Neuron (in vitro differentiated cells): ENCODE results near the gene HAUS3.

Experiments used
- H2AFZ ChIP-seq: one replicate; pipeline ENCODE4 v1.6.1; 2013; ENCODE audit warnings: low read depth, mild to moderate bottlenecking, inconsistent platforms, low read length, moderate library complexity
- H3K27me3 ChIP-seq: one replicate; pipeline ENCODE4 v1.6.1; 2013; ENCODE audit warnings: low read length; ENCODE audit not compliant: insufficient read depth
- H3K36me3 ChIP-seq: one replicate; pipeline ENCODE4 v1.6.1; 2013; ENCODE audit warnings: low read length; ENCODE audit not compliant: insufficient read depth
- H3K4me1 ChIP-seq: one replicate; pipeline ENCODE4 v1.6.1; 2013; ENCODE audit warnings: low read length; ENCODE audit not compliant: insufficient read depth
- H3K4me3 ChIP-seq: 2 replicates; pipeline ENCODE4 v1.5.1; 2013; ENCODE audit warnings: mild to moderate bottlenecking, low read length, moderate library complexity
- H3K9me3 ChIP-seq: one replicate; pipeline ENCODE4 v1.6.1; 2013; ENCODE audit warnings: low read length

The HAUS3 gene

DNA sequence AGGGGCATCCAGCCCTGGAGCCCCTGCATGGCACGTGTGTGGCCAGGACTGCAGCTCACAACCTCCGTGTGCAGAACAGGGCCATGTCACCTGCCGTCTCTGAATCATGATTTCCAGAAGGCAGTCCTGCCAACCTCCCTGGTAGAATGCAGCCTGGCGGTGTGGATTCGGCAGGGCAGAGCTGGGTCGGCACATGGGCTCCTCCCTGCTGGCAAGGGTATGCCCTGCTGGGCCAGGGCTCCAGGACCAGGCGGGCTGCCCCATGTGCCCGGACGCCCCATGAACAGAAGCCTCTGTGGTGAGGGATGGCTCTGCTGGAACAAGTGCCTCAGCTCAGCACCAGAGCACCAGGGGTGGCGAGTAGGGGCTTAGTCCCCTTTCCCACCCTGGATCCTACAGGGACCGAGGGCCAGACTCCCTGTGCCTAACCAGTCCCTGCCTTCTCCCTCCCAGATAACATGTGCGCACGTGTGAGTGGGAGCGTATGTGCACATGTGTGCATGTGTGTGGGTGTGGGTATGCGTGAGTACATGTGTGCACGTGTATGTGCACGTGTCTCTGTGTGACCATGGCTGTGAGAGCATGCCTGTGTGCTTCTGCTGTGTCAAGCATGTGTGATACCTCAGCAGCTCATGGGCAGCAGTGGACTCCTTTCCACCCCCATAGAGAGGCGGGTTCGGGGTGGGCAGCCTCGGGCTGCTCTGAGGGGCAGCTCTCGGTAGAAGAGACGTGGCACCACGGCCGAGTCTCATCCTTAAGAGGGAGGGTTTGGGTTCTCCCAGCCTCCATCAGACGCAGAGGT, 30.3 kb upstream of the HAUS3 start:
- Histone ChIP-seq H3K9me3 (no peaks in the 10 kb centered on the region), H3K27me3 (peaks cover 22% of the 10 kb centered on the region)

GRCh38 chr4:2271279-2272025, 29.5 kb upstream of the HAUS3 start:
- no peak overlapping the region for H2AFZ ChIP-seq
- no peaks in the 10 kb centered on the region for H3K36me3 ChIP-seq
- no peak overlapping the region for H3K4me3 ChIP-seq
- H3K4me1 ChIP-seq: peaks cover 4% of the 10 kb centered on the region
- H3K27me3 ChIP-seq: peaks cover 22% of the 10 kb centered on the region
- no peaks in the 10 kb centered on the region for H3K9me3 ChIP-seq

More for the DNA sequence above, 30.3 kb upstream of the HAUS3 start:
- H3K4me1 ChIP-seq: peaks cover 4% of the 10 kb centered on the region
- no peak overlapping the region for H3K4me3 ChIP-seq
- no peak overlapping the region for H2AFZ ChIP-seq
- no peaks in the 10 kb centered on the region for H3K36me3 ChIP-seq

DNA sequence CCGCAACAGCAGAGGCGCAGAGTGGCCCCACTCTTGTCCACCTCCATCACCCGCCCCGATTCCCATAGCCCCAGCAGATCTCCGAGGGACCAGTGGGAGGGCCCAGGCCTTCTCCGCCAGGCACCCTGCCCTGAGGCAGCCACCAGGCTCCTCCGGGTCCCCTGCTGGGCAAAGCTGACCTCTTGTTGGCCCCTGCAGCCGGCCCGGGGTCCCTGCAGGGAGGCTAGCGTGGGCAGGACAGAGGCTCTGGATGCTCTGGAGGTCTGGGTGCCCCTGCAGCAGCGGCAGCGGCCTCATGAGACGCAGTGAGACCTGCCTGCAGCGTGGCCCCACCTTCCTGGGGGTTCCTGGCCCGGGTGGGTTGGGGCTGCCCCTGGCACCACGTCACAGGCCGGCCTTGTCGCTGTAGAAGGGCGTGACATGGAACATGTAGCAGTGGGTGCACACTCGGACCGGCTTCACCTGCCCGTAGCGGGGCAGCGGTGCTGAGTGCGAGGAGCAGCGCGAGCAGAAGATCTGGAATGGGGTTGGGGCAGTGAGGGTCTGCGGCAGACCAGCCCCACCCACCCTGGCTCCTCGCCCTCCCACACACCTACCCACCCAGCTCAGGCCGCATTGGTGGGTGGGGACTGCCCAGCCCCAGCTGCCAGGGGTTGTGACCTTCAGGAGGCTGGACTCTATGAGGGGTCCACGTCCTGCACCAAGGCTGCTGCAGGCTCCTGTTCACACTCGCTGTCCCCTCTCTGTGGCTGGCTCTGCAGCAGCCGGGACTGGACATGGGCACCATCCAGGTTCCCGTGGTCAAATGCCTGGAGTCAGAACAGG, 28.6 kb upstream of the HAUS3 start:
- Histone ChIP-seq H3K27me3 (peaks cover 22% of the 10 kb centered on the region), H2AFZ (no peak overlapping the region), H3K4me1 (peaks cover 4% of the 10 kb centered on the region), H3K9me3 (no peaks in the 10 kb centered on the region), H3K4me3 (no peak overlapping the region), H3K36me3 (no peaks in the 10 kb centered on the region)

DNA sequence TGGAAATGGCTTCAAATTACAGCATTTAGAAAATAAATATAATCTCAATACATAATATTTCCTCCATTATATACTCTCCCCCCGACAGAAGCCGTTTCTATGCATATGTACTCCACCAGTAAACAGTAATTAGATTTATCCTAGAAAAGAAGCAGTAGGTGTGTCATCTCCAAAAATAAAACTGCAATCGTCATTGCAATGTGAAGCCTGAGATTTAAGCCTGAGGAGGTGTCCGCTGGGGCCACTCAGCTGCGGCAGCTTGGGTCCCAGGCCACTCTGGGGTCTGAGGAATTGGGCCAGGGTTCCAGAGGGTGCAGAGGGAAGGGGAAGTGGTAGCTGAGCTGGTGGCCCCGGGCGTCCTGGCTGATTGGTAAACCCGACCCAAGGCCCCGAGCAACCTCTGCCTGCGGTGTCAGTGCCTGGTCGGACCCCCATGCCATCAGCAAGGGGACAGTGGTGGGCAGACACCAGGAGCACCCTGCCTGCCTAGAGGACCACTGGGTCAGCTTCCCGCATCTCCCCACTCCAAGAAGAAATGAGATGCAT, 27.8 kb upstream of the HAUS3 start:
- Histone ChIP-seq H2AFZ (no peak overlapping the region), H3K27me3 (peaks cover 22% of the 10 kb centered on the region), H3K4me3 (no peak overlapping the region), H3K4me1 (peaks cover 4% of the 10 kb centered on the region), H3K9me3 (no peaks in the 10 kb centered on the region), H3K36me3 (no peaks in the 10 kb centered on the region)

- no peak overlapping the region for H3K4me3 ChIP-seq
- H3K9me3 ChIP-seq: no peaks in the 10 kb centered on the region
- H2AFZ ChIP-seq: no peak overlapping the region
- H3K36me3 ChIP-seq: no peaks in the 10 kb centered on the region
- peaks cover 22% of the 10 kb centered on the region for H3K27me3 ChIP-seq
- H3K4me1 ChIP-seq: peaks cover 4% of the 10 kb centered on the region
These were observed 27.2 kb upstream of the HAUS3 start for GRCh38 chr4:2269206-2269531.

DNA sequence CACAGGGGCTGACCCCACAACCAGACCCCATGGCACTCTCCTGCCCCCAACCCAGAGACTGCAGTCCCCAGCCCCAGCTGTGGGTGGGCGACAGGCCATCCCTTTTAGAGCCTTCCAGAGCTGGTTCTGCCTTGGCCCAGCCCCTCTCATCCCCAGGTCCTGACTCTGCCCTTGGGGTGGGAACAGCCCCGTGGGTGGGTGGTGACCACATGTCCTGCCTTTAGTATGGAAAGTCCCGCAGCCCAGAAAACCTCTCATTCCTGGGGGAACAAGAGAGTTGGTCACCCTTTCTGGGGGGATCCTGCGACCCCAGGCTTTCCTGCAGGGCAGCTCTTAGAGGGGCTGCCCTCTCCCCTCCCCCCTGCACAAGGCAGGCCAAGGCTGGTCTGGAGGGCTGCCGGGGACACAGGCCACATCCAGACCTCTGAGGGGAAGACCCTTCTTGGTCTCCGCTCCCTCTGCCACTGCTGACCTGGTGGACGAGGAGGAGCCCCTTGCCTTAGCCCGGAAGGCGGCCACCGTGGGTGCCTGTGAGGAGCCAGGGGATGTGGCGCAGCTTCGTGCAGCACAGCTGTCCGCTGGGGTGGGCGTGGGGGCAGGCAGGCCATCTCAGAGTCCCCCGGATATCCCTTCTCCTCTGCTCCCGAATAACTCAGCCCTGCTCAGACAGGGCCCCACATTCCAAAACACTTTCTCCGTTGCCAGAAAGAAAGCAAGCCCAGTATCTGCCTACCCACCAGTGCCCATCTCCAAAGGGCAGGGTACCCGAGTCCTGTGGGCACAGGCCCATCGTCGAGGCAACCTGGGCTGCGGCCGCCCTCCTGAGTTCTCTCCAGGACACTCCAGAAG, 26.7 kb upstream of the HAUS3 start:
- Histone ChIP-seq H3K9me3 (no peaks in the 10 kb centered on the region), H3K36me3 (no peaks in the 10 kb centered on the region), H3K4me3 (no peak overlapping the region), H2AFZ (no peak overlapping the region), H3K4me1 (peaks cover 9% of the 10 kb centered on the region), H3K27me3 (peaks cover 19% of the 10 kb centered on the region)

DNA sequence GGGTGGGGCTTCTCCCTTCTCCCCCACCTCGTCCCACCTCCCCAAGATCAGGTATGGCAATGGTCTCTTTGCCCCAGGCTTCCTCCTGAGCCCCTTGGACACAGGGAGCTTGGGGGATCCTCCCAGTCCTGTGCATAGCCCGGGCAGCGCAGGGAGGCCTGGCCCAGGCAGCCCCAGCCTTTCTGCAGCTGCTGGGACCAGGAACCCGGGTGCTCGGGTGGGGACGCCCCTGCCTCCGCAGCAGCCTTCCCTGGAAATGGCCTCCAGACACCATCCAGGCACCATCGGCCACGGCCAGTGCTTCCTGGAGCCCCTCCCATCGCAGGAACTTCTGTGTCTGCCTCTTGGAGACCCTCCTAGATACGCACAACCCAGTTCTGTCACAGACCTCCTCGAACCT, 25.9 kb upstream of the HAUS3 start:
- no peak overlapping the region for H3K4me3 ChIP-seq
- H3K9me3 ChIP-seq: no peaks in the 10 kb centered on the region
- H2AFZ ChIP-seq: no peak overlapping the region
- H3K36me3 ChIP-seq: no peaks in the 10 kb centered on the region
- H3K27me3 ChIP-seq: peaks cover 14% of the 10 kb centered on the region
- peaks cover 13% of the 10 kb centered on the region for H3K4me1 ChIP-seq

GRCh38 chr4:2267320-2267811, 25.4 kb upstream of the HAUS3 start:
- H3K9me3 ChIP-seq: no peaks in the 10 kb centered on the region
- H3K4me3 ChIP-seq: no peak overlapping the region
- H3K4me1 ChIP-seq: peaks cover 13% of the 10 kb centered on the region
- H3K27me3 ChIP-seq: peaks cover 11% of the 10 kb centered on the region
- H2AFZ ChIP-seq: no peak overlapping the region
- no peaks in the 10 kb centered on the region for H3K36me3 ChIP-seq

- Histone ChIP-seq H3K36me3 (no peaks in the 10 kb centered on the region), H3K4me1 (peaks cover 13% of the 10 kb centered on the region), H3K4me3 (no peak overlapping the region), H2AFZ (no peak overlapping the region), H3K9me3 (no peaks in the 10 kb centered on the region), H3K27me3 (peaks cover 6% of the 10 kb centered on the region)
These were observed 24.9 kb upstream of the HAUS3 start for GRCh38 chr4:2266821-2267220.

DNA sequence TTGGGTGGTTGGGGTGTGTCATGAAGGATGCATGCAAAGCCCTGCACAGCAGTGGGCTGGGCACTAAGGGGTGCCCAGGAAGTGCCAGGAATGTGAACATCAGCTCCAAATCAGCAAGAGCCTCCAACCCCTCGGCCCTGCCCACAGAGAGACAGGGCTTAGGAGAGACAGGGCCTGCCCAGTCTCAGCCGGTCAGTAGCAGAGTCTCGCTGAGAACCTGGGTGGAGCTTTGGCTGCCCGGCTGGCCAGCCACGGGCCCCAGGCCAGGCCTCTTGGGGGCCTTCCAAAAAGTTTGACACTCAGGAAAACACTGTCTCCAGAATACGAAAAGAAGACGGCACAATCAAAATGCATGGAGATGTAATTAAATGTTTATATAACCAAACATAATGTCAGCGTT, 24.3 kb upstream of the HAUS3 start:
- H3K4me1 ChIP-seq: peaks cover 13% of the 10 kb centered on the region
- H3K4me3 ChIP-seq: no peak overlapping the region
- H3K27me3 ChIP-seq: peaks cover 3% of the 10 kb centered on the region
- no peaks in the 10 kb centered on the region for H3K9me3 ChIP-seq
- H3K36me3 ChIP-seq: no peaks in the 10 kb centered on the region
- H2AFZ ChIP-seq: no peak overlapping the region

DNA sequence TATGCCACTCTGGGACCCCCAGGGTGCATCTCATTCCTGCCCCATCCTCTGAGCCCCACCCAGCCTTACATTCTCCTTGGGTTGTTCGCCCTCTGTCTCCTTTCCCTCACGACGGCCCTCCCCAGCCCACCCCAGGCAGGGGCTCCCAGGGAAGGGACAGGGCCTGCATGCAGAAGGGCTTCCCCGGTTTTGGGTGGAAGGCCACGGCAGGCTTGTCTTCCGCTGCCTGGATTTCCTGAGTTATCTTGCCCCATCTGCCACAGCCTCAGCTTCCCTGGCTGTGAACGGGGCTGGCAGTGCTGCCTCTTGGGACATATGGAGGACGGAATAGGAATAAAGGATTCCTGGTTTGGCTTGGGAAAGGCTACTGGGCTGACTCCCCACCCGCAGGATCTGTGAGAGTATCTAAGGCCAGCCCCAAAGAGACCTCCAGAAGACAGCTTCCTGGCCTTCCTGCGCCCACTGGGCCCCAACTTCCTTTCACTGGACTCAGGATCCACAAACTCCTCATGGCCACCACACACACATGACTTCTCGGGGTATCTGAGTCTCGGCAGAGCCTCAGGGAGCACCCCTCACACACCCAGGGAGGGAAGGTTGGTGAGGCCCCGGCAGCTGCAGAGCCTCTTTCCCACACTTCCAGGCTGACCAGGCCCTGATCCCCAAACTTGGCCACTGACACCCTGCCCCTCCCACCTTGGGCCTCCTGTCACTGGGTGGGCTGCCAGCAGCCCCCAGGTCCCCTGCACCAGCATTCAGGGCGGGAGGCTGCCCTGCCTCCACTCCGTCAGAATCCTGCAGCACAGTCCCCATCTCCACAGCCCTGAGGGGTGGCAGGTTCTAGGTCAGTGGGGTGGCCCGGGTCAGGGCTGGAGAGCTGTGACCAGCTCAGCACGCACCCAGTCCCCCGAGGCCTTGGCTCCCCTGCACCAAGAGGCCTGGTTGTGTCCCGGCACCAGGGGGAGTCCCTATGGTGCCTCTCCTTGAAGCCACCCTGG, 23.5 kb upstream of the HAUS3 start:
- Histone ChIP-seq H3K9me3 (no peaks in the 10 kb centered on the region), H3K4me3 (no peak overlapping the region), H2AFZ (no peak overlapping the region), H3K36me3 (peaks cover under 1% of the 10 kb centered on the region), H3K27me3 (peaks cover 3% of the 10 kb centered on the region), H3K4me1 (peaks cover 17% of the 10 kb centered on the region)
